ENCODE data around the gene GPER1.

The GPER1 gene

GRCh38 chr7:1093916-1094508, 6.1 kb downstream of the GPER1 start:
- Histone ChIP-seq H3K4me1 (ENCODE audit: control insufficient read depth in 1 of 2, insufficient read depth in 1 of 2, low read depth in 1 of 2, low read length in 1 of 2) (no peaks in the 10 kb centered on the region), H3K4me3 (ENCODE audit: low read depth in 1 of 2, low read length in 1 of 2) (no peak overlapping the region), H3K27me3 (no peaks in the 10 kb centered on the region), H3K27ac (no peak overlapping the region), H3K9me3 (no peaks in the 10 kb centered on the region), H3K36me3 (no peaks in the 10 kb centered on the region)
- no peak for TF ChIP-seq CTCF (IDR thresholded peaks at IDR 0.05)

- no peak for TF ChIP-seq CTCF (IDR thresholded peaks at IDR 0.05)
- Histone ChIP-seq H3K36me3 (no peaks in the 10 kb centered on the region), H3K4me1 (ENCODE audit: control insufficient read depth in 1 of 2, insufficient read depth in 1 of 2, low read depth in 1 of 2, low read length in 1 of 2) (no peaks in the 10 kb centered on the region), H3K27me3 (no peaks in the 10 kb centered on the region), H3K4me3 (ENCODE audit: low read depth in 1 of 2, low read length in 1 of 2) (no peak overlapping the region), H3K9me3 (no peaks in the 10 kb centered on the region), H3K27ac (no peak overlapping the region)
Observed at GRCh38 chr7:1094870-1095269, 7.0 kb downstream of the GPER1 start.

GRCh38 chr7:1095621-1096155, 7.8 kb downstream of the GPER1 start:
- H3K9me3 ChIP-seq, result no peaks in the 10 kb centered on the region
- H3K27me3 ChIP-seq, result no peaks in the 10 kb centered on the region
- TF ChIP-seq CTCF (IDR thresholded peaks at IDR 0.05), result no peak
- H3K4me1 ChIP-seq (ENCODE audit: control insufficient read depth in 1 of 2, insufficient read depth in 1 of 2, low read depth in 1 of 2, low read length in 1 of 2), result no peaks in the 10 kb centered on the region
- no peak overlapping the region for H3K4me3 ChIP-seq (ENCODE audit: low read depth in 1 of 2, low read length in 1 of 2)
- no peak overlapping the region for H3K27ac ChIP-seq
- H3K36me3 ChIP-seq, result no peaks in the 10 kb centered on the region

- H3K36me3 ChIP-seq, result no peaks in the 10 kb centered on the region
- no peak overlapping the region for H3K27ac ChIP-seq
Observed at GRCh38 chr7:1096156-1097119, 8.5 kb downstream of the GPER1 start.

GRCh38 chr7:1097120-1097504, 9.2 kb downstream of the GPER1 start:
- H3K36me3 ChIP-seq, result no peaks in the 10 kb centered on the region
- H3K27me3 ChIP-seq, result no peaks in the 10 kb centered on the region
- TF ChIP-seq CTCF (IDR thresholded peaks at IDR 0.05), result no peak
- no peaks in the 10 kb centered on the region for H3K9me3 ChIP-seq
- H3K4me3 ChIP-seq (ENCODE audit: low read depth in 1 of 2, low read length in 1 of 2), result no peak overlapping the region
- H3K27ac ChIP-seq, result no peak overlapping the region
- H3K4me1 ChIP-seq (ENCODE audit: control insufficient read depth in 1 of 2, insufficient read depth in 1 of 2, low read depth in 1 of 2, low read length in 1 of 2), result no peaks in the 10 kb centered on the region

More at GRCh38 chr7:1096156-1097119, 8.5 kb downstream of the GPER1 start:
- Histone ChIP-seq H3K9me3 (no peaks in the 10 kb centered on the region), H3K4me3 (ENCODE audit: low read depth in 1 of 2, low read length in 1 of 2) (no peak overlapping the region), H3K4me1 (ENCODE audit: control insufficient read depth in 1 of 2, insufficient read depth in 1 of 2, low read depth in 1 of 2, low read length in 1 of 2) (no peaks in the 10 kb centered on the region), H3K27me3 (no peaks in the 10 kb centered on the region)
- no peak for TF ChIP-seq CTCF (IDR thresholded peaks at IDR 0.05)
